Activated CD4-positive, alpha-beta T cell treated with anti-CD3 and anti-CD28 coated beads for 4 hours (primary cell): Measurements from ENCODE around the gene DEFB131A.
"Not testable (repeated sequence)": the region's sequence is repeated elsewhere in the genome, so short reads cannot be mapped to it uniquely, and the experiment has no call there.

ENCODE experiments used
- DNase-seq, 2 donors: peaks; one replicate each; pipeline ENCODE4 v3.0.0-alpha.2; 2020

The DEFB131A gene, protein sequence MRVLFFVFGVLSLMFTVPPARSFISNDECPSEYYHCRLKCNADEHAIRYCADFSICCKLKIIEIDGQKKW

DNA sequence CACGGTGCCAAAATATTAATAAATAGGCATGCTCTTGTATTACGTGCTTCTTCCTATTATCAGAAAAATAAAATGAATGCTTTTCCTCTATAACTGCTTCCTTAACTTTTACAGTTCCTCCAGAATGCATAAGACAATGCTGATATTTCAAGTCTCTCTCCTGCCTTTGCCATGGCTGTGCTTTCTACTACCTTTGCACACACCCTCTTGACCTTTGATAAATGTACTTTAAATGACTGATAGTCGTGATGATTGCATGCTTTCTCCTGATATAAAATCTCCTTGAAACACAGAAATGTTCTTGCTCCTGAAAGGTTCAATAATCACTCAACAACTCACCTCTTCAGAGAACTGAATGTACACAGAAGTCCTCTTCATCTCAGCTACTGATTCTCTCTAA, at the start of gene DEFB131A:
DEFB131A (plus strand) TSS at position 301 of the 400 bp plus-strand sequence. CDS start 120 bp downstream, outside the sequence.
- not testable (repeated sequence) for DNase-seq

GRCh38 chr4:9405774-9406173, 38.4 kb upstream of the DEFB131A start:
- DNase-seq: not testable (repeated sequence)

GRCh38 chr4:9406491-9406890, 37.7 kb upstream of the DEFB131A start:
- DNase-seq: not testable (repeated sequence)

DNA sequence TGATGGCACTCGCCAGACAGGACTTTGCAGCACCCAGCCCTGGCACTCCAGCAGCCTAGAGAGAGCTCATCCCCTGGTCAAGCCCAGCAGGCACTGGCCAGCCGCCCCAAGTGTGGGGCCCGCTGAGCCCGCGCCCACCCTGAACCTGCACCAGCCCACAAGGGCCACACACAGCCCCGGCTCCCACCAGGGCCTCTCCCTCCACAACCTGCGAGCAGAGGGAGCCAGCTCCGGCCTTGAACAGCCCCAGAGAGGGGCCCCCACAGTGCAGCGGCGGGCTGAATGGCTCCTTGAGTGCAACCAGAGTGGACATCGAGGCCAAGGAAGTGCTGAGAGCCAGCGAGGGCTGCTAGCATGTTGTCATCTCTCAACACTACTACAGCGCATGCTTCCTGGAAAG, 34.4 kb upstream of the DEFB131A start:
- DNase-seq: no peak

GRCh38 chr4:9421884-9422455, 22.2 kb upstream of the DEFB131A start:
- not testable (repeated sequence) for DNase-seq

DNA sequence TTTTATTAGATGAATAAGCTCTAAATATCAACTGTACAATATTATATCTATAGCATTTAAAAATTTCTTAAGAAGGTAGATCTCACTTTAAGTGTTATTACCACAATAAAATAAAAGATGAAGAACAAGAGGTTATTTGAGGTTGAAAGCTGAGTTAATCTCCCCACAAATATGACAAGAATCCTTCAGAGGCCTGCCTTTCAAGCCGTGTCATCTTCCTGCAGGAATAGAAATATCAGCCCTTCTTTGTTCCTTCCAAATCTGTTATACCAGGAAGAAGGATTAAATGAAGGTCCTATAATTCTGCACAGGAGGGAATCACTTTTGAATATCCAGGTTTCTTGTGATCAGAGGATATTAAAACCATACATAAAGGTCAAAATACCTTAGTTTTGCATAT, 18.3 kb upstream of the DEFB131A start:
- DNase-seq: not testable (repeated sequence)

DNA sequence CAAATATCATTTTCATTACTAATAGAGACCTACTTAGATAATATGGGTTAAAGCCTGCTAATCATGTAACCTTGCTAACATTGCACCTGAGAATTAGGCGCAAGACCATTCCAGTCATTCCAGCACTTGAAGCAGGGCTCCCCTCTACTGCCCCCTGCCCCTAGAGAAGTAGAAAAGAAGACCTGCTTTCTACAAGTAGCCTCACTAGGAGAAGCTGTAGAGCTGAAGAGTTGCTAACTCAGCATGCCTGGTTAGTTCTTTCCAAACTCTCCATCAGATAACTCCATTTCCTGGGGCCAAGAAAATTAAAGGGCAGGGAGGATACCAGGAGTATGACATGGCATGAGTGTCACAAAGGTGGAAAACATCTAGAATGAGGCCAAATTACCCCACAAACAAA, 14.2 kb upstream of the DEFB131A start:
- DNase-seq: not testable (repeated sequence)

GRCh38 chr4:9433320-9433719, 10.9 kb upstream of the DEFB131A start:
- not testable (repeated sequence) for DNase-seq

DNA sequence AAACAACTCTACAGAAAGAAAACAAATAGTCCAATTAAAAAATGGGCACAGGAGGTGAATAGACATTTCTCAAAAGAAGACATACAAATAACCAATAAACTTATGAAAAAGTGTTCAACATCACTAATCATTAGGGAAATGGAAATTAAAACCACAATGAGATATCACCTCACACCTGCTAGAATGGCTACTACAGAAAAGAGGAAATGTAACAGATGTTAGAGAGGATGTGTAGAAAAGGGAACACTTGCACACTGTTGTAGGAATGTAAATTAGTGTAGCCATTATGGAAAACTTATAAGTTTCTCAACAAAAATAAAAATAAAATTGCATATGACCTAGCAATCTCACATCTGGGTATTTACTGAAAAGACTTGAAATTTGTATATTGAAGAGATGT, 7.5 kb upstream of the DEFB131A start:
- not testable (repeated sequence) for DNase-seq

- not testable (repeated sequence) for DNase-seq
Measured at GRCh38 chr4:9442355-9442754, 1.9 kb upstream of the DEFB131A start.

DNA sequence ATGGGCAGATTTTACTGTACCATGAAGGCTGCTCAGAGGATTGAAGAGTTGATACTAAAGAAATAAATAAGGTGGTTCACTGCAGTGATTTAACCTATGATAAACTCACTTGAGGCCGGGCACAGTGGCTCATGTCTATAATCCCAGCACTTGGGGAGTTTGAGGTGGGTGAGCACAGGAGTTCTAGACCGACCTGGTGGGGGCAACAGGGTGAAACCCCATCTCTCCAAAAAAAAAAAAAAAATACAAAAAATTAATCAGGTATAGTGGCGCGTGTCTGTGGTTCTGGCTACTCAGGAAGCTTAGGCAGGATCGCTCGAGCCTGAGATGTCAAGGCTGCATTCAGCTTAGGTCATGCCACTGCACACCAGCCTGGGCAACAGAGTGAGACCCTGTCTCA, 467 bp downstream of the DEFB131A start:
- DNase-seq: not testable (repeated sequence)

DNA sequence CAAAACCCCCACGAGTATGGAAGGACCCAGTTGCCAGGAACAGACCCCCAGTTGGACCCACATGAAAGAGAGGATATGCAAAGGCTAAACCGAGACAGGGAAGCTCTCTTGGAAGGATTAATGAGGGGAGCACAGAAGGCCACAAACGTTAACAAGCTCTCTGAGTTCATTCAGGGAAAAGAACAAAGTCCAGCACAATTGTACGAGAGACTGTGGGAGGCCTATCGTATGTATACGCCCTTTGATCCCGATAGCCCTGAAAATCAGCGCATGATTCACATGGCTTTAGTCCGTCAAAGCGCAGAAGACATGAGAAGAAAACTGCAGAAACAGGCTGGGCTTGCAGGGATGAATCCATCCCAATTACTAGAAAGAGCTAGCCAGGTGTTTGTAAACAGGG, 8.0 kb downstream of the DEFB131A start:
- not testable (repeated sequence) for DNase-seq

DNA sequence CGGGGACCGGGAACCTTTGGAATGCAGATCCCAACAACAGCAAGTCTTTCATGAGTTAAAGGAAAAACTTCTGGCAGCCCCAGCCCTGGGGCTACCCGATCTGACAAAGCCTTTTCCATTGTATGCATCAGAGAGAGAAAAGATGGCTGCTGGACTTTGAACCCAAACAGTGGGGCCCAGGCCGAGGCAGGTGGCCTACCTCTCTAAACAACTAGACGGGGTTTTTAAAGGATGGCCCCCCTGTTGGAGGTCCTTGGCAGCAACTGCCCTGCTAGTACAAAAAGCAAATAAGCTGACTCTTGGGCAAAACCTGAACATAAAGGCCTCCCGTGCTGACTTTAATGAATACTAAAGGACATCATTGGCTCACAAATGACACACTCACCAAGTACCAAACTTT, 10.1 kb downstream of the DEFB131A start:
- not testable (repeated sequence) for DNase-seq

DNA sequence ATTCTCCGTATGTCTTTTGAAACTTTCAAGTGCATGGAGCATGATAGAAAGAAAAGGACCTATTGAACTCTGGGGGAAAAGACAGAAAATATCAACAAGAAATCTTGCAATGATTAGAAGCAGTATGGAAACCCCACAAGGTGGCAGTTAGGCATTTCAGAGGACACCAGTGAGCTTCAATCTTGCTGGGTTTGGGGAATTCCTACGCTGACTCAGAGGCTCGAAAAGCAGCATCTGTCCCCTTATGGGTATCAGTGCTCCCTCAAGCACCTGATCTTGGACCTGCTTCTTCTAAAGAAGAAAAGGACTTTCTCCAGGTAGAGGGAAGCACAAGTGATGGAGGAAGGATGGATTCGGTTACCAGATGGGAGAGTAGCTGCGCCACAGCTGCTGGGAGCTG, 10.8 kb downstream of the DEFB131A start:
- DNase-seq: not testable (repeated sequence)

GRCh38 chr4:9479466-9479865, 35.3 kb downstream of the DEFB131A start:
- DNase-seq: not testable (repeated sequence)

GRCh38 chr4:9480066-9480465, 35.9 kb downstream of the DEFB131A start:
- DNase-seq: not testable (repeated sequence)

GRCh38 chr4:9482871-9483270, 38.7 kb downstream of the DEFB131A start:
- DNase-seq: not testable (repeated sequence)

- not testable (repeated sequence) for DNase-seq
Measured at GRCh38 chr4:9483682-9484081, 39.5 kb downstream of the DEFB131A start.

DNA sequence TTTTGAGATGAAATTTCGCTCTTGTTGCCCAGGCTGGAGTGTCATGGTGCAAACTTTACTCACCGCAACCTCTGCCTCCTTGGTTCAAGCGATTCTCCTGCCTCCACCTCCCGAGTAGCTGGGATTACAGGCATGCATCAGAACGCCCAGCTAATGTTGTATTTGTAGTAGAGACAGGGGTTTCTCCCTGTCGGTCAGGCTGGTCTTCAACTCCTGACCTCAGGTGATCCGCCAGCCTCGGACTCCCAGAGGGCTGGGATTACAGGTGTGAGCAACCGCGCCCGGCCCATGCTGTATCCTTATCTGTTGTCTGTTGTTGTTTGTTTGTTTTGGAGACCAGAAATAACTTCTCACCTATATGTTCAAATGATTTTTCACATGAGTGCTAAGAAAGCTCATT, 42.7 kb downstream of the DEFB131A start:
- not testable (repeated sequence) for DNase-seq

- not testable (repeated sequence) for DNase-seq
Measured at GRCh38 chr4:9488796-9489195, 44.6 kb downstream of the DEFB131A start.

GRCh38 chr4:9490496-9490895, 46.3 kb downstream of the DEFB131A start:
- not testable (repeated sequence) for DNase-seq

DNA sequence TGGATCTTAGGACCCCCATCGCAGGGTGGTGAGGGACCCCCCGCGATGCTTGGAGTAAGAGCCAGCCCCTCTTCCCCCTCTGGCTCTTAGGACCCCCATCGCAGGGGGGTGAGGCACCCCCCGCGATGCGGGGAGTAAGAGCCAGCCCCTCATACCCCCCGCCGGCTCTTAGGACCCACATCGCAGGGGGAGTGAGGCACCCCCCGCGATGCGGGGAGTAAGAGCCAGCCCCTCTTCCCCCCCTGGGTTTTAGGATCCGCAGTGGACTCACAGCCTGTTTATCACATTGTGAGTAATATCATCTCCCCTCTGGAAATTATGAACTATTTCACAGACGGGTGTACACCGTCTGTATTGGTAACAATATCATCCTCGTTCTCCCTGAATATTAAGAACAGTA, 46.8 kb downstream of the DEFB131A start:
- DNase-seq: not testable (repeated sequence)

GRCh38 chr4:9493589-9493988, 49.4 kb downstream of the DEFB131A start:
- DNase-seq: not testable (repeated sequence)

GRCh38 chr4:9494256-9495035, 50.2 kb downstream of the DEFB131A start:
- DNase-seq: not testable (repeated sequence)
